GM19455 (cell line): Measurements from ENCODE around the gene THOP1.
"Not testable (repeated sequence)": the region's sequence is repeated elsewhere in the genome, so short reads cannot be mapped to it uniquely, and the experiment has no call there.

Experiments used
- ATAC-seq: cut with Tn5 transposase; IDR thresholded peaks from one replicate; pipeline ENCODE4 v1.9.1; 2021; ENCODE audit not compliant: unreplicated experiment

THOP1 gene

DNA sequence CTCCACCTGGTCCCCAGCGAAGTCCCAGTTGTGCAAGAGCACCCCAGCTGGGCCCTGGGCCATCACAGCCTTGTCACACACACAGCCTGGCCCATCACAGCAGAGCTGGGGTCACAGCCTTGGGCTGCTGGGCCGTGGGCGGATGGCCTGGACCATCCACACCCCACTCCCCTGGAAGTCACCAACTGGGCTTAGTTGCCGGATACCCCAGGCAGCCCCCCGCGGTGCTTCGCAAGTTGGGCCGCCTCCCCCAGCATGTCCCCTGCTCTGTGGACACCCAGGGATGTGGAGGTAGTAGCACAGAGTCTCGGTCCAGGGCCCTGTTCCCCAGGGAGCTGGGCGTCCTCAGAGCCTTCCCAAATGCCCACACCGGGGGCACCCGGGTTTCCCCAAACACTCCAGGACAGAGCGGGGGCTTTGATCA is 29.9 kb downstream of the THOP1 start:
- no peak for ATAC-seq

DNA sequence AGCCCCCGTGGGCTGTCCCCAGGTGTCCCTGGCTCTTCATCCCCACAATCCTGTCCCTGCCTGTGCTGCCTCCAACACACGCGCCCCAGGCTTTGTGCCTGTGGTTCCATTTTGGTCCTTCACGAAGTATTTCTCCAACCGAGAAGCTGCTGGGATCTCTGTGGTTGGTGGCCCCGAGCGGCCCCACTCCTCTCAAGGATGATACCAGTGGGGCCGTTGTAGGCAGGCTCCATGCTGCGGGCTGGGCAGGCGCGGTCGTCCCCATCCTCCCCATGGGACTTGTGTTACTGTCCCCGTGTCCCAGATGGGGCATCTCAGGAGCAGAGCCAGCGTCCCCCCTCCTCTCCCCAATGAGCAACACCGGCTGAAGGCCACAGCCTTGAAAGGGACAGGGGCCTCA is 30.6 kb downstream of the THOP1 start:
- ATAC-seq: no peak

DNA sequence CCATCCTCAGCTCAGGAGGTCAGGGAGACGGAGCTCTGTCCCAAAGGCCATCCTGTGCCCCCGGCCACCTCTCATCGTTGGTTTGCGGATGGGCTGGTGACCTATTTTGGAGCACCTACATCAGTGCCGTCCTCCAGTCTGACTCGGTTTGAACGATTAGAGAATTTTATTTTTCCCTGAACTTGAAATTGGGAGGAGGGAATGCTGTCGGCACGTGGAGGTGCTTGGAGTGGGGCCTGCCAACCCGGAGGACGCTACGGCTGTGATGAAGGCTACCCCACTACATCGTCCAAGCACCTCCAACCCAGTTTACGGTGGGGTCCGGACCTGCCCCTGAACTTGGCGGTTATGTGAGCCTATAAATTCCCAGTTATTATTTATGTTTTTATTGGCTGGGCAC is 31.3 kb downstream of the THOP1 start:
- ATAC-seq: no peak

DNA sequence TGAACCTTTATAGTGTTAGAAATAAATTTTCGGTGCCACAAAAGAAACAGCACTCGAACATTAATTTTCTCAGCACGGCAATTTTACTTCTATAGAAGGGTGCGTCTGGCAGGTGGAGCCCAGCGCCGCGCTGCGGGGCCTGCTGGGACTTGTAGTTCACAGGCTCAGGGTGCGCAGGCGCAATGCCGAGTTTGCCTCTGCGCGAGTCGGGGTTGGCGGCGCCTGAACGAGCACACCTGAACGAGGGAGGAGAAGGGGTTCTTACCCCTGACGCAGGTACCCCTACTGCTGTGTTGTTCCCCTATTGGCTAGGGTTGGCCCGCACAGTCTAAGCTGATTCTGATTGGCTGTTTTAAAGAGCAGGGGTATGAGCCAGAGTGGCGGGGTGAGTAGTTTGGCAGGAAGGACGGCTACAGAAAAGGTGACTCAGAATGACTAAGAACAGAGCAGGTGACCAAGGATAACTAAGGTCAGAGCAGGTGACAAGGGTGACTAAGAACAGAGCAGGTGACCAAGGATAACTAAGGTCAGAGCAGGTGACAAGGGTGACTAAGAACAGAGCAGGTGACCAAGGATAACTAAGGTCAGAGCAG is 32.0 kb downstream of the THOP1 start:
- ATAC-seq: not testable (repeated sequence)

DNA sequence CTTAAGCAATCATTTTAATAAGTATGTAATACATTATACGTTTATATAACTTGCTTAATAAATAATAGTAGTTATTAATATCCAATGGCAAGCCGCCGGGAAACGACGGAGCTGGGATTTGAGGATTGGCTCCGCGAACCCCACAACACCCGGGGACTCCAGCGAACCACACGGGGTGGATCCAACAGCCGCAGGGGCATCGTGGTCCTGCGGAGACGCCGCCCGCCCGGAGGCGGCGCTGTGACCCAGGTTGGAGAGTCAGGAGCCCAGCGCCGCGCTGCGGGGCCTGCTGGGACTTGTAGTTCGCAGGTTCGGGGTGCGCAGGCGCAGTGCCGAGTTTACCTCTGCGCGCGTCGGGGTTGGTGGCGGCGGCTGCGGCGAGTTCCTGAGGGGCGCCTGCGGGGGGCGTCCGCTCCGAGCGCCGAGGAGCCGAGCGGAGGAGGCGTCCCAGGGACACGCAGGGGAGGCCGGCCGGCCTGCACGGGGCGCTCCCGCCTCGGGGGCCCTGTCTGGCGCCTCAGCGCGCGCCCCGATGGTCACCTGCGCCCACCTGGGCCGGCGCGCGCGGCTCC is 34.3 kb downstream of the THOP1 start, which contains the start of gene ZNF554:
Gene ZNF554, plus strand, starts transcription at position 329 of the 572 bp plus-strand sequence. Its CDS starts 204 bp downstream, at position 533.
- peak; percentile 81 for ATAC-seq

DNA sequence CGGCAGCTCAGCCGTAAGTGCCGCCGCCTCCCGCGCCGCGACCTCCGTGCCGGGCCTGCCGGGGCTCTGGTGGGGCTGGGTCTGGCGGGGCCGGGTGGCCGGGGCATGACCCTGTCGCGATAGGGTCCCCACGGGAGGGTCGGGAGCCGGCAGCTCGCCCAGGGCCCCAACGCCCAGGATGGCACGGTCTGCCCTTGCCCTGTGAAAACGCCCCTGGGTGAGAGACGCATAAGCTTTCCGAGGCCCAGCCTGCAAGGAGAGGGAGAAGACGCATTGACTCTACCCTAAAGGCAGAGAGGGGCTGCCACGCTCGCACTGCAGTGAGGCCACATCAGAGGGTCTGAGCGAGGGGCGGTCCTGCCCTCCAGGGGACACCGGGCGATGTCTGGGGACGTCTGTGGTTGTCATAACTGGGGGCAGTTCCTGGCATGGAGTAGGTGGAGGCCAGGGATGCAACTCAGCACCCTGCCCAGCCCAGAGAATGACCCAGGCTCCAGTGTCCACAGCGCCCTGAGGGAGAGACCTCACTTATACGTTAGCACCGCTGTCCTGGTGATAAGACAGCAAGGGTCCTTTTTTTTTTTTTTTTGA is 34.9 kb downstream of the THOP1 start:
- no peak for ATAC-seq

DNA sequence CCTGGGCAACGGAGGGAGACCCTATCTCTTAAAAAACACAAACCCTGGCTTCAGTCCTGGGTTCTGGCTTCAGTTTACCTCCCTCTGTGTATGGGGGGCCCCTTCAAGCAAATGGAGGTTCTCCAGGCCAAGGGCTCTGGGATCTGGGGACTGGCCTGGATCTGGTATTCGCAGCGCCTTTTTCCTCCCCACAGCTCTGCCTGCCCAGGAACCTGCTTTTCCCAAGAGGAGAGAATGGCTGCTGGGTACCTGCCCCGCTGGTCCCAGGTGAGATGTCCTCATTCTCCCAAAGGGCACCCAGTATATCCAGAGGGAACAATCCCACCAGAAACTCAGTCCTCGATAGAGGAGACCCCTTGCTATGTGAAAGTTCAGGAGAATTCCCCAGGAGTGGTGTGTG is 37.5 kb downstream of the THOP1 start:
- ATAC-seq: no peak

DNA sequence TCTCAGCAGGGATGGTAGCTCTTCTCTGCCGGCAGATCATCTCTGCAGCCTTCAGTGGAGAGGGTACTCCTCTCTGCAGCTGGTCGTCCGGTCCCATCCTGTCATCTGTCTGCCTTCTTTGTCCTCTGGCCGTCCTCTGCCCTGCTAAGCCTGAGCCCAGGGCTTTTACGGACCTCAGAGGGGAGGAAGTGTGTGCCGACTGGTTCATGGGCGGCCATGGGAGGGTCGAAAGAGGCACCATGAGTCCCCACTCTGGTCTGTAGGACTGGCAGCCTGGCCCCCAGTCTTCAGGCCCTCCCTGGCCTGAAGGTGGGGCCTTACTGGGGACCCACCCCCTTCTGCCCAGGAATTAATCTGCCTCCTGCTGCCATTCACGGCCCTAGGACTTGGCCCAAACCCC is 38.3 kb downstream of the THOP1 start:
- no peak for ATAC-seq

DNA sequence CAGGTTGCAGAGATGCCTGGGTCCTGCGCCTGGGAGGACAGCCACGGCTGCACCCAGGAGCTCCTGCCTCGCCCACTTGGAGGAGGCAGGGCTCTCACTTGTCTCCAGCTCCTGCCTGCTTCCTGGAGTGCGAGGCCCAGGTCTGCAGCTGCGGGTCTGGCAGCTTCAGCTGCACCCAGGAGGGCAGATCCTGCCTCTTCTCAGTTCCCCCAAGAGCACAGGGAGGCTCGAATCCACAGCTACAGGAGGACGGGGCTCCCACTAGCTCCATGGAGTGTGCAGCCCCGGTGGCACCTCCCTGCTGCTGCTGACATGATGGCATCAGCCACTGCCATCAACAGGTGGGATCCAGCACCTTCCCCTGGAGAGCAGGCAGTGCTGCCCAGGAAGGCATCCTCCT is 38.8 kb downstream of the THOP1 start:
- no peak for ATAC-seq

DNA sequence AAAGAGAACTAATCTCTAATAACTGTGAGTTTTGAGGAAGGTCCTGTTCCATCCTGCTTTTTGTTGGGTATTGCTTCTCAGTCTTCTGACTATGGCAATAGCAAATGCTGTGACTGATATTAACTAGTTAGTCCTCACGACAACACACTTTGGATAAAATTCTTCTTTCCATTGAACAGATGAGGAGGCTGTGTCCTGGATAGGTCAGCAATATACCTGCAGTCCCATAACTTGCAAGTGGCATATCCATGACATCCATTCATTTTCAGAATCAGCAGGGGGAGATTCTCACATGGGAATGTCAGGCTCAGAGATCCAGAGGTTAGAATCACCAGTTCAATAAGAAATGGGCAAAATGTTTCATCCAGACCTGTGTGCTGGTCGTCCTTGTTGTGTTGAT is 41.7 kb downstream of the THOP1 start:
- ATAC-seq: no peak

DNA sequence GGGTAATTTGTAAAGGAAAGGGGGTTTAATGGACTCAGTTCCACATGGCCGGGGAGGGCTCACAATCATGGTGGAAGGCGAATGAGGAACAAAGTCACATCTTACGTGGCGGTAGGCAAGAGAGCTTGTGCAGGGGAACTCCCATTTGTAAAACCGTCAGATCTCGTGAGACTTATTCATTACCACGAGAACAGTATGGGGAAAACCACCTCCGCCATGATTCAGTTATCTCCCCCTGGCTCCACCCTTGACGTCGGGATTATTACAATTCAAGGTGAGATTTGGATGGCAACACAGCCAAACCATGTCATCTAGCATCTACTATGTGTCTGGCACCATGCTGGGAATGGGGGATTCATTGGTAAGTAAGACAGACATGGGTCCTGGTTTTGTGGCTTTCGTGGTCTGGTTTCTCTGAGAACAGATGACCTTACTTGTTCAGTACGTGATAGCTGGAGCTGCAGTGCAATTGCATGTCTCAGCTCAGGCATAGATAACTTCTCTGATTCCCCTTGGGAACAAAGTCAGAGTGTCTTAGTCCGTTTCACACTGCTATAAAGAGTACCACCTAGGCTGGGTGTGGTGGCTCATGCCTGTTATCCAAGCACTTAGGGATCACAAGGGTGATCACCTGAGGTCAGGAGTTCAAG is 42.7 kb downstream of the THOP1 start:
- ATAC-seq: no peak

DNA sequence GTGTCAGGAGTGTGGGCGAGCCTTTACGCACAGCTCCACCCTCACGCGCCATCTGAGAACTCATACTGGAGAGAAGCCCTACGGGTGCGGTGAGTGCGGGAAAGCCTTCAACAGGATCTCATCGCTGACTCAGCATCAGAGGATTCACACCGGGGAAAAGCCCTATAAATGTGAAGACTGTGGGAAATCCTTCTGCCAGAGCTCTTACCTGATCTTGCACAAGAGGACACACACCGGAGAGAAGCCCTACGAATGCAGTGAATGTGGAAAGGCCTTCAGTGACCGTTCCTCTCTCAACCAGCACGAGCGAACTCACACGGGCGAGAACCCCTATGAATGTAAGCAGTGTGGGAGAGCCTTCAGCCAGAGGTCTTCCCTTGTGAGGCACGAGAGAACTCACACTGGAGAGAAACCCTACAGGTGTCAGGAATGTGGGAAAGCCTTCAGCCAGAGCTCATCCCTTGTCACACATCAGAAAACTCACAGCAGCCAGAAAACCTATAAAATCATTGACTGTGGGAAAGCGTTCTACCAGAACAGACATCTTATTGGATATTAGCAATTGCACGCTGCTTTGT is 49.1 kb downstream of the THOP1 start:
- ATAC-seq: no peak

DNA sequence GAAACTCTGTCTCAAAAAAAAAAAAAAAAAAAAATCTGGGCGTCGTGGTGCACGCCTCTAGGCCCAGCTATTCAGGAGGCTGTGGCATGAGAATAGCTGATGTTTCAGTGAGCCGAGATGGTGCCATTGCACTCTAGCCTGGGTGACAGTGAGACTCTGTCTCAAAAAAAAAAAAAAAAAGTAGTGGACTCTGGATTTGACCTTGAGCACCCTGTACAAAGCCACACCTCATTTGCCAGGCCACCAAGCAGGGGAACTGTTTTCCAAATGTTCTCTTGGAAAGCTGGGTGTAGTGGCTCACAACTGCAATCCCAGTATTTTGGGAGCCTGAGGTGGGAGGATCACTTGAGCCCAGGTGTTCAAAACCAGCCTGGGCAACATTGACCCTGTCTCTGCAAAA is 52.1 kb downstream of the THOP1 start:
- ATAC-seq: no peak

DNA sequence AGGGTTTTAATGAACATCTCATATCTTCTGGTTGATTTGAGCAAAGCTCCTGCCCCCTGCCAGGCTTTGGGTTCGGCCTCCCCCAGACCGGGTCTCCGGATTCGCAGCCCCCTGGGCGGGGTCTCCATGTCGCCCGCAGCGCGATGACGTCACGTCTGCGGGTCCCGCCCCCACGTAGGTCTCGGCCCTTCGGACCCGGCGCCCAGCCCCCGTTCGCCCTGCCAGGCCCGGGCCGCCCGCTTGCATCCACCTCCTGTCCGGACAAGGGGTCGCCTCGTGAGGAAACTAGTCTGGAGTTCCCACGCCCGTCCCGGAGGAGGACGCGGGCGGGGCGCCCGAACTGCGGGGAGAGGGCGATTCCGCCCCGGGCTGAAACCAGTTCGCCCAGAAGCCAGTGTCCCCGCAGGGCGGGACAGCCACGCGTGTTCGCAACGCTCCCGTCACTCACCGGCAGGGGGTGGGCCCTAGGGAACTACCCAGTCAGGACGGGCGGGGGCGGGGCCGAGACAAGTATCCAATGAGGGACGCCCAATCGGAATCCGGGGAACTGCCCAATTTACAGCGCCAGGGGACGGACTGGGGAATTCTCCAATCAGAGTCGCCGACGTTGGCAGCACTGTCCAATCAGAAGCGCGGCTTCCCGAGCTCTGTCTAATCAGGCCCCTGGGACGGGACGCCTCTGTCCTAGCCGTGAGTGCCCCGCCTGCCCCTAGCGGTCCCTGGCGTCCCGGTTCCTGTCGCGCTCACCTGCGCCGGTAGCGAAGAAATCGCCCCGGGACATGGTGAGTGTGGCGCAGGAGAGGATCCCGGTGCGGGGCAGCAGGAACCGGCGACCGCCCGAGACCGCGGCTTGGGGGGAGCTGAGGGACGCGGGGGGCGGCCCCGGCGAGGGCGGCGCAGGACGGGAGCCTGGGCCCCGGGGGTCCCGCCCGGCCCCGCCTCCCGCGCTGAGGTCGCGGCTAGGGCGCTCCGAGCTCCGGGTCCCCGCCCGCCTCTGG is 55.8 kb downstream of the THOP1 start, which contains the start of gene ZNF555:
Gene ZNF555, plus strand, starts transcription at position 682 of the 998 bp plus-strand sequence. Its CDS starts 98 bp downstream, at position 780.
- ATAC-seq: peak; percentile 86

DNA sequence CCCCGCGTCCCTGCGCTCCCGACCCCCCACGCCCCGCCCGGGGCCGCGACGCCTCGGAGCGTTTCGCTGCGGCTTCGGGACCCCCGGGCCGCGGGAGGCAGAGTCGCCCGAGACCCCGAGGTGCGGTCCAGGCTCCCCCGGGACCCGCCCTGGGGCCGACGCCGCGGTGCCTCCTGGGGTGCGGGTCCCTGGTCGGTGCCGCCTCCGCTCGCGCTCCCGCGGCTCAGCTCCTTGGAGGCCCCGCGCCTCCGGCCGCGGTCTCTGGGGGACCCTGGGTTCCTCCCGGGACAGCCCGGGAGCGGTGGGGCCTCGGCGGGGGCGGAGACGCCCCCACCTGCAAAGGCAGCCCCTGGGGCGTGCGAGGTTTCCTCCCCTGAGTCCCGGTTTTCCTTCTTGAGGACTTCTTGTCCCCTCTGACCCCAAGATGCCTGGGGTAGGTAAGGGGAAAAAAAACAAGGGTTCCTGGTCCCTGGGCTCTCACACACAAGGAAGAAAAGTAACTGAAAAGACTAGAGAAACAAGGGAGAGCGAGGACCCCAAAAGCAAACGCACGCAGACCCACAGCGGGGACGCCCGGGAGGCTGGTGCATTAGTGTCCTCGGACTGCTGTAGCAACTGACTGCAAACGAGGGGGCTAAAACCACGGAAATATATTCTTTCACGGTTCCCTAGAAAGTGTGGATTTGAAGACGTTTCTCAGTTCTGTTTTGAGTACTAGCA is 56.7 kb downstream of the THOP1 start:
- ATAC-seq: peak; percentile 13

DNA sequence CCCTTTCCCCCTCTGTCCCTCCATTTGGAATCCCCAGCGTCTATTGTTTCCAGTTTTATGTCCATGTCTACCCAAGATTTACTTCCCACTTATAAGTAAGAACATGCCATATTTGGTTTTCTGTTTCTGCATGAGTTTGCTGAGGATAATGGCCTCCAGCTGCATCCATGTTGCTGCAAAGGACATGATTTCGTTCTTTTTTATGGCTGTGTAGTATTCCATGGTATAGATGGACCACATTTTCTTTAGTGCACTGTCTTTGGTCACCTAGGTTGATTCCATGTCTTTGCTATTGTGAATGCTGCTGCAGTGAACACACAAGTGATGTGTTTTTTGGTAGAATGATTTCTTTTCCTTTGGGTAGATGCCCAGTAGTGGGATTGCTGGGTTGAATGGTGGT is 59.8 kb downstream of the THOP1 start:
- no peak for ATAC-seq

DNA sequence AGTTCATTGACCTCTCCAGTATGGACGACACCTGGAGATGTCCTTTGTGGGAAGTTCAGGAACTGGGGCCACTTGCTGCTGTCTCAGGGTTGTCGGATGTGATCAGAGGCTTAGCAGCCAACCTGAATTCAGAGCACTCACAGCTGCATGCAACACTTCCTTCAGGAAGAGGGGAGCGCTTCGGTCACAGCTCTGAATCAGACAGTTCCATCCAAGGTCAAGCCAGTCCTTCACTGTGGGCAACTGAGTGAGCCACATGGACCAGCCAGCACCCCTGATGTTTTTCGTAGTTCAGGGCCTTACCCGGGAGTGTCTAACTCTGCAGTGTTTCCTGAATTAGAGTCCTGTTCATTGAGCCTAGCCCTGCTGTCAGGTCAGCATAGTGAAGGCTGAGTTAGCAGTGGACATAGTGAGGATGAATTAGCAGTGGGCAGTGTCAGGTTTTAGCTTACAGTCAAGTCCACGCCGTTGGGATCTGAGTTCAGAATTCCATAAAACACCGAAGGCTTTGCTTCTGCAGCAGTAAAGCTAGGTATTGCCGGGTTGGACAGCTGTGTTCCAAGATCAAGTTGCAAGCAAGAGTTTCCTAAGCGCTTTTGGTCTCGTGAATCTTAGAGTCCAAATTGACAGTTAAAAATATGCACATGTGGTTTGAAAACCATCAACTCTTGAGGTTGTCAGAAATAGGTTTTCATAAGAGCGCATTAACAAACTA is 61.0 kb downstream of the THOP1 start:
- no peak for ATAC-seq

DNA sequence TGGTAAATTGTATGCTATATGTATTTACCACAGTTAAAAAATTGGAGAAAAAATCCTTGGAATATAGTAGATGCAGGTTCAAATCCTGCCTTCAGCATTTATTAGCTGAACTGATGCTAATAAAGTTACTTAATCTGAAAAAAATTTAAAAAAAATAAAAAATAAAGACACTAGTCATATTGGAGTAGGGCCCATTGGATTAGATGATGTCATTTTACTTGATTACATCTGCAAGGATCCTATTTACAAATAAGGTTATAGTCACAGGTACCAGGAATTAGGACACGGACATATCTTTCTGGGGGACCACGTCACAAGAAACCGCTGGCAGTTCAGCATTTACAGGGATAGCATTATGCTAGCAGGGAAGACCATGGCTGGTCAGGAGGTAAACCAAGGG is 62.2 kb downstream of the THOP1 start:
- no peak for ATAC-seq

DNA sequence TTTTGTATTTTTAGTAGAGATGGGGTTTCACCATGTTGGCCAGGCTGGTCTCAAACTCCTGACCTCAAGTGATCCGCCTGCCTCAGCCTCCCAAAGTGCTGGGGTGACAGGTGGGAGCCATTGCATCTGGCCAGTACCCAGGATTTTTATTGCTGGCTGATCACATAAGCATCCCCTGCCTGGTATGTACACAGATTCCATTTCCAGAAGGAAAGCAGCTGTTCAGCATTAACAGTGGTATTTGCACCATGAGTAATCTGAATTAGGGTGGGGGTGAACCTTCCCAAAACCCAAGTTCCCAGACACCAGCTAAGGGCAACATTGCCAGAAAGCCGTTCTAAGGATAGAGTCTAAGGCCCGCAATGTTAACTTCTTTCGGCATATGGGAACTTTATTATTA is 63.3 kb downstream of the THOP1 start:
- ATAC-seq: no peak
